ACC112 (cell line): ENCODE results near the gene PRICKLE4.

ENCODE experiments used
- H2AFZ ChIP-seq: fragments of 200-600 bp; sonication (generic); one replicate; pipeline ENCODE4 v1.6.0; 2017; ENCODE audit warnings: antibody characterized with exemption, low read length; ENCODE audit not compliant: unreplicated experiment
- H3K27ac ChIP-seq: fragments of 200-600 bp; sonication (generic); 2 replicates; pipeline ENCODE4 v1.5.1; 2014; ENCODE audit warnings: low read depth, mild to moderate bottlenecking, antibody characterized with exemption, low read length, moderate library complexity
- H3K27me3 ChIP-seq: fragments of 200-600 bp; sonication (generic); 2 replicates; pipeline ENCODE4 v1.6.1; 2014; ENCODE audit warnings: mild to moderate bottlenecking, antibody characterized with exemption, low read length, moderate library complexity, mixed read lengths; ENCODE audit not compliant: insufficient read depth
- H3K36me3 ChIP-seq: fragments of 200-600 bp; sonication (generic); 2 replicates; pipeline ENCODE4 v1.6.1; 2016; ENCODE audit warnings: mild to moderate bottlenecking, antibody characterized with exemption, low read length, moderate library complexity, mixed read lengths; ENCODE audit not compliant: insufficient read depth
- H3K4me1 ChIP-seq: fragments of 200-600 bp; sonication (generic); one replicate; pipeline ENCODE4 v1.6.1; 2016; ENCODE audit warnings: low read length, mixed read lengths; ENCODE audit not compliant: insufficient read depth, unreplicated experiment, control insufficient read depth
- H3K4me3 ChIP-seq: fragments of 200-600 bp; sonication (generic); 2 replicates; pipeline ENCODE4 v1.5.1; 2014; ENCODE audit warnings: mild to moderate bottlenecking, low read depth, low read length
- H3K79me2 ChIP-seq: fragments of 200-600 bp; sonication (generic); one replicate; pipeline ENCODE4 v1.6.0; 2016; ENCODE audit warnings: low read length; ENCODE audit not compliant: control insufficient read depth, unreplicated experiment, insufficient read depth

Gene PRICKLE4

GRCh38 chr6:41777551-41778285, 2.9 kb upstream of the PRICKLE4 start:
- H3K4me3 ChIP-seq = no peak overlapping the region
- 0 out of 2 replicates have a peak, but pooled peaks cover 3% of the 10 kb centered on the region for H3K36me3 ChIP-seq
- no peak overlapping the region for H2AFZ ChIP-seq
- peaks cover 14% of the 10 kb centered on the region for H3K4me1 ChIP-seq
- peaks cover 7% of the 10 kb centered on the region for H3K79me2 ChIP-seq
- H3K27ac ChIP-seq = no peak overlapping the region
- H3K27me3 ChIP-seq = no peaks in the 10 kb centered on the region

- H3K27me3 ChIP-seq = no peaks in the 10 kb centered on the region
- peaks cover 14% of the 10 kb centered on the region for H3K4me1 ChIP-seq
- 0 out of 2 replicates have a peak, but pooled peaks cover 3% of the 10 kb centered on the region for H3K36me3 ChIP-seq
- H2AFZ ChIP-seq = peak overlapping the region; percentile 86
- H3K27ac ChIP-seq = no peak overlapping the region
- H3K79me2 ChIP-seq = peaks cover 7% of the 10 kb centered on the region
- peak overlapping the region; percentile 75 for H3K4me3 ChIP-seq
Observed at GRCh38 chr6:41778895-41779294, 1.7 kb upstream of the PRICKLE4 start.

GRCh38 chr6:41779336-41779735, 1.2 kb upstream of the PRICKLE4 start:
- peak overlapping the region; percentile 86 for H2AFZ ChIP-seq

GRCh38 chr6:41779788-41780550, 613 bp upstream of the PRICKLE4 start, which contains the start of gene FRS3:
TSS of gene FRS3 (minus strand) at chr6:41779900. CDS start at chr6:41776987, 2,913 bp downstream.
- Histone ChIP-seq H3K4me1 (peaks cover 14% of the 10 kb centered on the region), H3K79me2 (peaks cover 7% of the 10 kb centered on the region), H3K27ac (no peak within 1 kb of the TSS), H2AFZ (peak within 1 kb of the TSS; percentile 86), H3K27me3 (no peaks in the 10 kb centered on the region), H3K36me3 (0 out of 2 replicates have a peak, but pooled peaks cover 3% of the 10 kb centered on the region), H3K4me3 (peak within 1 kb of the TSS; percentile 75)

More at GRCh38 chr6:41779336-41779735, 1.2 kb upstream of the PRICKLE4 start:
- H3K4me3 ChIP-seq = peak overlapping the region; percentile 75
- H3K27ac ChIP-seq = no peak overlapping the region
- H3K27me3 ChIP-seq = no peaks in the 10 kb centered on the region
- peaks cover 7% of the 10 kb centered on the region for H3K79me2 ChIP-seq
- peaks cover 14% of the 10 kb centered on the region for H3K4me1 ChIP-seq
- H3K36me3 ChIP-seq = 0 out of 2 replicates have a peak, but pooled peaks cover 3% of the 10 kb centered on the region

- H2AFZ ChIP-seq = no peak overlapping the region
- H3K36me3 ChIP-seq = 0 out of 2 replicates have a peak, but pooled peaks cover 3% of the 10 kb centered on the region
- no peaks in the 10 kb centered on the region for H3K27me3 ChIP-seq
- H3K4me3 ChIP-seq = peak overlapping the region; percentile 75
- no peak overlapping the region for H3K27ac ChIP-seq
- H3K79me2 ChIP-seq = peaks cover 7% of the 10 kb centered on the region
- peaks cover 20% of the 10 kb centered on the region for H3K4me1 ChIP-seq
Observed at GRCh38 chr6:41781366-41781730, 766 bp downstream of the PRICKLE4 start.

- no peaks in the 10 kb centered on the region for H3K36me3 ChIP-seq
- H3K27me3 ChIP-seq = no peaks in the 10 kb centered on the region
- H3K79me2 ChIP-seq = peaks cover 12% of the 10 kb centered on the region
- no peak overlapping the region for H3K27ac ChIP-seq
- peaks cover 20% of the 10 kb centered on the region for H3K4me1 ChIP-seq
- no peak overlapping the region for H3K4me3 ChIP-seq
- H2AFZ ChIP-seq = no peak overlapping the region
Observed at GRCh38 chr6:41783106-41783780, 2.7 kb downstream of the PRICKLE4 start.

GRCh38 chr6:41784581-41785171, 4.1 kb downstream of the PRICKLE4 start:
- Histone ChIP-seq H3K4me3 (no peak overlapping the region), H3K27me3 (no peaks in the 10 kb centered on the region), H3K4me1 (peaks cover 22% of the 10 kb centered on the region), H3K79me2 (peaks cover 18% of the 10 kb centered on the region), H3K27ac (no peak overlapping the region), H2AFZ (no peak overlapping the region), H3K36me3 (peaks cover 9% of the 10 kb centered on the region)

GRCh38 chr6:41785254-41785653, 4.7 kb downstream of the PRICKLE4 start:
- no peak overlapping the region for H3K4me3 ChIP-seq
- peaks cover 22% of the 10 kb centered on the region for H3K79me2 ChIP-seq
- peaks cover 23% of the 10 kb centered on the region for H3K4me1 ChIP-seq
- H2AFZ ChIP-seq = no peak overlapping the region
- no peak overlapping the region for H3K27ac ChIP-seq
- H3K36me3 ChIP-seq = peaks cover 14% of the 10 kb centered on the region
- no peaks in the 10 kb centered on the region for H3K27me3 ChIP-seq

GRCh38 chr6:41785689-41786450, 5.3 kb downstream of the PRICKLE4 start:
- Histone ChIP-seq H3K27me3 (no peaks in the 10 kb centered on the region), H3K4me3 (peak overlapping the region; percentile 94), H3K79me2 (peaks cover 22% of the 10 kb centered on the region), H3K27ac (no peak overlapping the region), H3K4me1 (peaks cover 23% of the 10 kb centered on the region), H2AFZ (peak overlapping the region; percentile 19), H3K36me3 (peaks cover 20% of the 10 kb centered on the region)
